ENCODE data around the gene ADAM12.

GRCh38 chr10:126187399-126187798, 200.9 kb downstream of the ADAM12 start:
- no peak for TF ChIP-seq CTCF (IDR thresholded peaks at IDR 0.05)
- TF ChIP-seq POLR2A (IDR thresholded peaks at IDR 0.05; ENCODE audit: low read depth): no peak
- no peak for TF ChIP-seq POLR2AphosphoS5 (IDR thresholded peaks at IDR 0.05)
